ENCODE results near the gene CISTR.

GRCh38 chr12:53788892-53789291 is 37.1 kb upstream of the CISTR start:
- no peak for TF ChIP-seq POLR2A (IDR thresholded peaks at IDR 0.05; ENCODE audit: extremely low read depth, insufficient read length)
- TF ChIP-seq CTCF (IDR thresholded peaks at IDR 0.05; ENCODE audit: low read depth, low read length) = no peak
- TF ChIP-seq, protein P1, sequence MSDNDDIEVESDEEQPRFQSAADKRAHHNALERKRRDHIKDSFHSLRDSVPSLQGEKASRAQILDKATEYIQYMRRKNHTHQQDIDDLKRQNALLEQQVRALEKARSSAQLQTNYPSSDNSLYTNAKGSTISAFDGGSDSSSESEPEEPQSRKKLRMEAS (IDR thresholded peaks at IDR 0.05; ENCODE audit: low read depth, low read length) = no peak

All from NB4 (cell line).